Head of caudate nucleus (tissue), 42 donors: ENCODE results near the gene PCDHGA2.
"Not testable (repeated sequence)": the region's sequence is repeated elsewhere in the genome, so short reads cannot be mapped to it uniquely, and the experiment has no call there.

Source experiments
- DNase-seq, 42 donors: peaks; one replicate each; pipeline versions ENCODE4 v3.0.0 to v3.0.0-alpha.2; 2020 to 2021; ENCODE audit warnings: mixed read lengths in 7 of 42
- intact Hi-C: fragments of 100-400 bp; cut with DNase I; formaldehyde crosslinking; loops from one replicate; pipeline ENCODE4 v1.15.0; 2022

PCDHGA2 gene

DNA sequence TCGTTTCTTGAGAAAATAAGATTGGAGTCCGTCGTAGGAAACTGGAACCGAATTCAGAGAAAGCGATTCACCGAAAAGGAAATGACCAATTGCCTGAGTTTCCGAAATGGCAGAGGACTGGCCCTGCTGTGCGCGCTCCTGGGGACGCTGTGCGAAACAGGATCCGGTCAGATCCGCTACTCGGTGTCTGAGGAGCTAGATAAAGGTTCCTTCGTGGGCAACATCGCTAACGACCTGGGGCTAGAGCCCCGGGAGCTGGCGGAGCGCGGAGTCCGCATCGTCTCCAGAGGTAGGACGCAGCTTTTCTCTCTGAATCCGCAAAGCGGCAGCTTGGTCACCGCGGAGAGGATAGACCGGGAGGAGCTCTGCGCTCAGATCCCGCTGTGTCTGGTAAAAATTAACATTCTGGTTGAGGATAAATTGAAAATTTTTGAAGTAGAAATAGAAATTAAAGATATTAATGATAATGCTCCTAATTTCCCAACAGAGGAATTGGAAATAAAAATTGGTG lies 5.4 kb downstream of the PCDHGA2 start:
- no peak for DNase-seq
- intact Hi-C loops = no loop called here

GRCh38 chr5:141345327-141345726 lies 6.8 kb downstream of the PCDHGA2 start:
- intact Hi-C loops = no loop called here
- no peak for DNase-seq

- intact Hi-C loops, DNase-seq: not testable (repeated sequence)
Measured at GRCh38 chr5:141346017-141346416, 7.5 kb downstream of the PCDHGA2 start.

DNA sequence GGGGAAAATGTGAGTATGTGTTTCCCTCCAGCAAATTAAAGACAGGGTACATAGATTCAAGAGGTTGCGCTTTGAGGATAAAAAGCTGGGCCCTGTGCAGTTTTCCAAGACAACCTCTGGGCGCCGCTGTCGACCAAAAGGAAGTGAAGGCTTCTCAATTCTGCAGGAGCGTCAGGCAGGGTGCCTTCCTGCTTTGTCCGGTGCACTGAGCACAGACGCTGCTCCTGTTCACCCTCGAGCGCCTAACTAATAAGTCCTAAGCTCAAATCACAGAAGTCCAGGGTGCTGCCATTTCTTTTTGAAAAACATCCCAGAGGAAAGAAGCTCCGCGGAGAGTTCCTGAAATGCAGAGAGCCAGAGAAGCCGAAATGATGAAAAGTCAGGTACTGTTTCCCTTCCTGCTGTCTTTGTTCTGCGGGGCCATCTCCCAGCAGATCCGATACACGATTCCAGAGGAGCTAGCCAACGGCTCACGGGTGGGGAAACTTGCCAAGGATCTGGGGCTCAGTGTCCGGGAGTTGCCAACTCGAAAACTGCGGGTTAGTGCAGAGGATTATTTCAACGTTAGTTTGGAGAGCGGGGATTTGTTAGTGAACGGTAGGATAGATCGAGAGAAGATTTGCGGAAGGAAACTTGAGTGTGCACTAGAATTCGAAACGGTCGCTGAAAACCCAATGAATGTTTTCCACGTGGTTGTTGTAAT lies 11.5 kb downstream of the PCDHGA2 start, which contains the start of gene PCDHGB1:
PCDHGB1 (plus strand) TSS at position 183 of the 703 bp plus-strand sequence; CDS start at position 345, 162 bp downstream.
- DNase-seq = peak in 13 of 42 donors; percentile 17 to 70 (median 37)
- intact Hi-C loops = no loop called here

DNA sequence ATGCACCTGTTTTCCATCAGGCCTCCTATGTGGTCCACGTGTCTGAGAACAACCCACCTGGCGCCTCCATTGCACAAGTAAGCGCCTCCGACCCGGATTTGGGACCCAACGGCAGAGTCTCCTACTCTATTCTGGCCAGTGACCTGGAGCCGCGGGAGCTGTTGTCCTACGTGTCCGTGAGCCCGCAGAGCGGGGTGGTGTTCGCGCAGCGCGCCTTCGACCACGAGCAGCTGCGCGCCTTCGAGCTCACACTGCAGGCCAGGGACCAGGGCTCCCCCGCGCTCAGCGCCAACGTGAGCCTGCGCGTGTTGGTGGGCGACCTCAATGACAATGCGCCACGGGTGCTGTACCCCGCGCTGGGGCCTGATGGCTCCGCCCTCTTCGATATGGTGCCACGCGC lies 13.0 kb downstream of the PCDHGA2 start:
- no peak for DNase-seq
- intact Hi-C loops = no loop called here

GRCh38 chr5:141354900-141355469 lies 16.4 kb downstream of the PCDHGA2 start, which contains the start of gene PCDHGA4:
Gene PCDHGA4, plus strand, starts transcription at chr5:141355021. Its CDS starts 87 bp downstream, at chr5:141355108.
- intact Hi-C loops = no loop called here
- no peak for DNase-seq

GRCh38 chr5:141355641-141356040 lies 17.1 kb downstream of the PCDHGA2 start:
- intact Hi-C loops = no loop called here
- DNase-seq = no peak

GRCh38 chr5:141356133-141356532 lies 17.6 kb downstream of the PCDHGA2 start:
- DNase-seq = no peak
- intact Hi-C loops = no loop called here

- intact Hi-C loops = no loop called here
- DNase-seq = no peak
Measured at GRCh38 chr5:141356950-141357349, 18.4 kb downstream of the PCDHGA2 start.

GRCh38 chr5:141359790-141360426 lies 21.3 kb downstream of the PCDHGA2 start, which contains the start of gene PCDHGB2:
Gene PCDHGB2, plus strand, starts transcription at chr5:141359994. Its CDS starts 142 bp downstream, at chr5:141360136.
- intact Hi-C loops = no loop called here
- DNase-seq = peak in 1 of 42 donors; percentile 28

GRCh38 chr5:141360685-141361084 lies 22.1 kb downstream of the PCDHGA2 start:
- no peak for DNase-seq
- intact Hi-C loops = no loop called here

DNA sequence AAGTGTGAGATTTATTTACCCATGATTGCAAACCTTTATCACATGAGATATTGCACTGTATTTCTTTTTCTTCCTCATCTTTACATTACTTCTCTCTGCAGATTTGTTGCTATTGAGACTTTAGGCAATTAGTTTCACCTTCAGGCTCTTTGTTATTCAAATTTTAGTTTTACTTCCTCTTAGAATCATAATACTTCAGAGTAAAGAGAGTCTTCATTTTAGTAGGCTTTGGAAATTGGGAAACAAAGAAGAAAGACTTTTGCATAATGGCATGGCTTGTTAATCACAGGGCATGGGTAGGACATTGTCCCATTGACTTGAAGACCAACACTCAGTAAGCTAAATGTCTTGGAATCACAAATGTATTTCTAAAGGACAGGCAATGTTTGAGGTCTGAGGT lies 24.2 kb downstream of the PCDHGA2 start:
- intact Hi-C loops = no loop called here
- DNase-seq = no peak

- DNase-seq = no peak
- intact Hi-C loops = no loop called here
Measured at GRCh38 chr5:141363952-141364660, 25.5 kb downstream of the PCDHGA2 start, which contains the start of gene PCDHGA5. Gene PCDHGA5, plus strand, starts transcription at chr5:141364162. Its CDS starts 169 bp downstream, at chr5:141364331.

- intact Hi-C loops = no loop called here
- DNase-seq = no peak
Measured at GRCh38 chr5:141366016-141366896, 27.7 kb downstream of the PCDHGA2 start.

- DNase-seq = peak in 9 of 42 donors; percentile 9 to 63 (median 25)
Measured at GRCh38 chr5:141369994-141370848, 31.7 kb downstream of the PCDHGA2 start, which contains the start of gene PCDHGB3. Gene PCDHGB3, plus strand, starts transcription at chr5:141370242. Its CDS starts 153 bp downstream, at chr5:141370395.

DNA sequence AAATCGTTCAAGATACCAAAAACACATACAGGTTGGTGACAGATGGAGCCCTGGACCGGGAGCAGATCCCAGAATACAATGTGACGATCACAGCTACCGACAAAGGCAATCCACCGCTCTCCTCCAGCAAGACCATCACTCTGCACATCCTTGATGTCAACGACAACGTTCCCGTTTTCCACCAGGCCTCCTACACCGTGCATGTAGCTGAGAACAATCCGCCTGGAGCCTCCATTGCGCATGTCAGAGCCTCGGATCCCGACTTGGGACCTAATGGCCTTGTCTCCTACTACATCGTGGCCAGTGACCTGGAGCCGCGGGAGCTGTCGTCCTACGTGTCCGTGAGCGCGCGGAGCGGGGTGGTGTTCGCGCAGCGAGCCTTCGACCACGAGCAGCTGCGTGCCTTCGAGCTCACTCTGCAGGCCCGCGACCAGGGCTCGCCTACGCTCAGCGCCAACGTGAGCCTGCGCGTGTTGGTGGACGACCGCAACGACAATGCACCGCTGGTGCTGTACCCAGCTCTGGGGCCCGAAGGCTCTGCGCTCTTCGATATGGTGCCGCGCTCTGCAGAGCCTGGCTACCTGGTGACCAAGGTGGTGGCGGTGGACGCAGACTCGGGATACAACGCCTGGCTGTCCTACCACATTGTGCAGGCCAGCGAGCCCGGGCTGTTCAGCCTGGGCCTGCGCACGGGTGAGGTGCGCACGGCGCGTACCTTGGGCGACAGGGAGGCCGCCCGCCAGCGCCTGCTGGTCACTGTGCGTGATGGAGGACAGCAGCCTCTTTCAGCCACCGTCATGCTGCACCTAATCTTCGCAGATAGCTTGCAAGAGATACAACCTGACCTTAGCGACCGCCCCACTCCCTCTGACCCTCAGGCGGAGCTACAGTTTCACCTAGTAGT lies 33.3 kb downstream of the PCDHGA2 start:
- DNase-seq = no peak
- intact Hi-C loops = no loop called here

More at GRCh38 chr5:141369994-141370848, 31.7 kb downstream of the PCDHGA2 start, which contains the start of gene PCDHGB3:
- intact Hi-C loops = no loop called here
